Endothelial cell of umbilical vein (primary cell): Measurements from ENCODE around the gene ZNRF3.

ENCODE experiments used
- CTCF ChIP-seq, 2 donors: IDR thresholded peaks; 1 replicate in 1 of 2; 2 replicates in 1 of 2; pipeline ENCODE4 v1.5.1; 2011; ENCODE audit warnings: low read length in 2 of 2, mild to moderate bottlenecking in 2 of 2, moderate library complexity in 2 of 2, control low read depth in 1 of 2, inconsistent platforms in 1 of 2, low read depth in 1 of 2; ENCODE audit not compliant: insufficient read depth in 1 of 2; ENCODE audit errors: extremely low read depth in 1 of 2
- MAX ChIP-seq: IDR thresholded peaks from 2 replicates; pipeline ENCODE4 v1.6.1; 2011; ENCODE audit not compliant: insufficient read depth, insufficient read length
- POLR2A ChIP-seq: IDR thresholded peaks from 2 replicates; pipeline ENCODE4 v1.6.1; 2012; ENCODE audit warnings: low read depth, mild to moderate bottlenecking, control low read depth, low read length
- POLR2AphosphoS5 ChIP-seq: IDR thresholded peaks from 2 replicates; pipeline ENCODE4 v1.6.1; 2012; ENCODE audit warnings: low read depth, mild to moderate bottlenecking, control low read depth, low read length, moderate library complexity; ENCODE audit not compliant: insufficient read depth

GRCh38 chr22:28914201-28914600 lies 30.8 kb downstream of the ZNRF3 start:
- TF ChIP-seq POLR2A, result no peak
- TF ChIP-seq POLR2AphosphoS5, result no peak
- TF ChIP-seq CTCF (IDR thresholded peaks at IDR 0.05; ENCODE audit: extremely low read depth in 1 of 2, insufficient read depth in 1 of 2, low read depth in 1 of 2, low read length in 2 of 2), result no peak
- TF ChIP-seq MAX, result no peak
